Measurements from ENCODE around the gene HDAC7. TPM values are rescaled to one million over a fixed set of nuclear protein-coding genes. Genes with fewer than 3 reads are reported as not detected.

The HDAC7 gene
- total RNA-seq, 1 donor from 2014 or later: 27.1 TPM

- no peak for DNase-seq
Measured at GRCh38 chr12:47777741-47778558, 41.8 kb downstream of the HDAC7 start.

GRCh38 chr12:47777151-47777550, 42.6 kb downstream of the HDAC7 start:
- DNase-seq: no peak

DNA sequence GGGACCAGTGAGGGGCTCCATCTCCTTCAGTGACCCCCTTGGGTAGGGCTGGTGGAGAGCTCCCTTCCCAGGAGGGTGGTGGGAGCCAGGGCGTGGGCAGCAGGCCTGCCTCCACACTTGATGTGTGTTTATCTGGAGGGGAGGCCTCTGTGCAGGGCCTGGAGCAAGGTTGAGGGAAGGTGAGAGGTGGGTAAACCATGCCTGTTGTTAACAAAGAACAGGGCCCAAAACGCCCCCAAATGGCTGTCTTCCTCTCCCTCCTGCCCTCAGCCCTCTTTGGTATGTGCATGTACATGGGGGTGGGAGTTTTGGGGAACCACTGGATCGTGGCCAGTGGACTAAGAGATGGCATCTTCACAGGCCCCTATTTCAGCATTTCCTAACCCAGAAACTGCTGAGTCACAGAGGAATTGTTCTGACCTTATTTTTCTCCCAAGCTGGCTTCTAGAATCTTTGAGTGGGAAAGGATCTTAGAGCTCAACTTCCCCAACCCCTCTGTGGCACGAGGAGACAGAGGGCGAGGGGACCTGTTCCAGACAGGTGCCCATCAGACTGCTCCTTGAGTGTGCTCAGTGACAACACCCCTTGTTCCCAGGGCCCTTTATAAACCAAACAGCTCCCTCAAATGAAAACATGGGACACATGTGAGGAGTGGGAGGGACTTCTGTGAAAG, 43.1 kb downstream of the HDAC7 start:
- no peak for DNase-seq

GRCh38 chr12:47775100-47775911, 44.4 kb downstream of the HDAC7 start:
- DNase-seq: no peak

DNA sequence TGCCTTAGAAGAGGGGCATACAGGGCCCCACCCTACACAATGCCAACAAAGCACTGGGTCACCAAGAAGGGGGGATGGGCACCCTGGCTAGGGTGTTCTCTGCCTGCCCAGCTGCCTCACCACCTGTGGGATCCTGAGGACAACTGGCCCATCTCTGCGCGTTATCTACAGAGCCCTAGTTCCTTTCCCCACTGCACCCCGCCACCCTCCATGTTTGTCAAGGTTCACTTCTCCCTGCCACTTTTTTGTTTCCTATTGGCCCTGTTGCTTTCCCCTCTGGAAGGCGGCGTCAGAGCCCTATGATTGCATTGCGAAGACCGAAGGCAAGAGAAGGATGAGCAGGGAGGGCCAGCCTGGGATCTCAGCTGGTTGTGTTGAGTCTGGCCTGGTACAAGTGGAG, 45.0 kb downstream of the HDAC7 start:
- DNase-seq: no peak

- DNase-seq: no peak
Measured at GRCh38 chr12:47773858-47774580, 45.7 kb downstream of the HDAC7 start.

GRCh38 chr12:47773062-47773857, 46.4 kb downstream of the HDAC7 start, which contains the start of gene SLC48A1:
Gene SLC48A1, plus strand, starts transcription at chr12:47773238. Its CDS starts 67 bp downstream, at chr12:47773305.
- peak; percentile 30 for DNase-seq

- no peak for DNase-seq
Measured at GRCh38 chr12:47772738-47773061, 47.0 kb downstream of the HDAC7 start.

DNA sequence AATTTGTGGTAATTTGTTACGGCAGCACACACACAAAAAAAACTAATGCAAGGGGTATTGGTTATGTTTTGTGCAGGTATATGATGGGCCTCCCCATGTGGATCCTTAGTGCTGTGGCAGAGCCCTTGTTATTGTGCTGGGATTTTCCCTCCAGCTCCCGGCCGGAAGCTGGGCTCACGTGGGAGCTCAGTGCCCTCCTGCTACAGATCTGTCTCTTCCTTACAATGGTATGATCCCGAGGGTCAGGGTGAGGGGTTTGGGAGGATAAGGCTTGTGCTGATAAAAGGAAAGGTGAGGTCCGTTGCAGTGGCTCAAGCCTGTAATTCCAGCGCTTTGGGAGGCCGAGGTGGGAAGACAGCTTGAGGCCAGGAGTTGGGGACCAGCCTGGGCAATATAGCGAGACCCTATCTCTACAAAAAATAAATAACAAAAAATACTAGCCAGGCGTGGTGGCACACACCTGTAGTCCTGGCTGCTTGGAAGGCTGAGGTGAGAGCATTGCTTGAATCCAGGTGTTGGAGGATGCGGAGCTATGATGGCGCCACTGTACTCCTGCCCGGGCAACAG, 47.5 kb downstream of the HDAC7 start:
- DNase-seq: no peak

DNA sequence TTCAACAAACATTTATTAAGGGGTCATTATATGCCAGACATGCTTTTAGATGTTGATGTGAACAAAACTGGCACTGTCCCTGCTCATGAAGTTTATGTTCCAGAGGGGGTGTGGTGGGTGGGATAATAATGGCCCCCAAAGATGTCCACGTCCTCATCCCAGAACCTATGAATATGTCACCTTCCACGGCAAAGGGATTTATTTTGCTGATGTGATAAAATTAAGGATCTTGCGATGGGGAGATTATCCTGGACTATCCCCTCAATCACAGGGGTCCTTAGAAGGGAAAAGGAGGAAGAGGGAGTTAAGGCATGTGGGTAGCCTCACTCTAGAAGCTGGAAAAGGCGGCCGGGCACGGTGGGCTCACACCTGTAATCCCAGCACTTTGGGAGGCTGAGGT, 48.4 kb downstream of the HDAC7 start:
- DNase-seq: no peak

GRCh38 chr12:47770086-47770726, 49.5 kb downstream of the HDAC7 start:
- no peak for DNase-seq

GRCh38 chr12:47769234-47770085, 50.2 kb downstream of the HDAC7 start:
- DNase-seq: no peak

DNA sequence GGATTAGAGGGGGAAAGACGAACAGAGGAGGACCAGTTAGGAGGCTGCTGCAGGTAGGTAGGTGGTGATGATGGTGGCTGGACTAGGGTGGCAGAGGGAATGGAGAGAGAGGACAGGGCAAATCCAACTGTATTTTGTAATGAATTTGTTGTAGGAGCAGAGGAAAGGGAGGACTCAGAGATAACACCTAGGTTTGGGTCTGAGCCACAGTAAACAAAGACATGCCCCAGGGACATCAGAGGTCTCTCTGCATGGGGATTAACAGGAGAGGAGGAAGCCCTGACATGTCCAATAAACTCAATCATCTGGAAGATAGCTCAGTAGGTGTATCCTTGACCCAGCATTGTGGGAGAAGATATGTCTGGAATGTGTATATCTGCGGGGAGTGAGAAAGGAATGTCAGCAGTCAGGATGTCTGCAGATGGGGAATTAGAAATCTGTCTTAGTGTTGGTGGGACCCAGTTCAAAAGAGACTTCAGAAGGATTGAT, 51.3 kb downstream of the HDAC7 start:
- DNase-seq: no peak

DNA sequence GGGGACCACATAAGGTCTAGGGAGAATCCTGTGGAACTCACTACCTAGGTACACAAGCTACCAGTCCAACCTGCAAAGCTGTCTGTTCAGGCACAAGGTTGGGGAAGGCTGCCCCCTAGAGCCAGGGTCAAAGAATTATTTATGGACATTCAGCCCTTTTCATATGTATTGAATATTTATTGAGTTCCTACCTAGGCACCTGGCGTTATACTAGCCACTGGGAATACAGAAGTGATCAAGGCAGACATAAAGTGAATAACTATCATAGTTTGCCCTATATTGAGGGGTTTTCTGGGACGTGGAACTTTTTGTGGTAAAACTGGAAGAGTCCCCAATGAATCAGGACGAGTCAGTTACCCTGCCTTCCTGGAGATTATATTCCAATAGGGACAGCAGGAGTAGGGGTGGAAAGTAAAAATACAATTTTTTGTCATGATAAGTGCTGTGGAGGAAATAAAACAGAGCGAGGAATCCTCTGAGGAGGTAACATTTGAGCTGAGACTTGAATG, 52.4 kb downstream of the HDAC7 start:
- no peak for DNase-seq

DNA sequence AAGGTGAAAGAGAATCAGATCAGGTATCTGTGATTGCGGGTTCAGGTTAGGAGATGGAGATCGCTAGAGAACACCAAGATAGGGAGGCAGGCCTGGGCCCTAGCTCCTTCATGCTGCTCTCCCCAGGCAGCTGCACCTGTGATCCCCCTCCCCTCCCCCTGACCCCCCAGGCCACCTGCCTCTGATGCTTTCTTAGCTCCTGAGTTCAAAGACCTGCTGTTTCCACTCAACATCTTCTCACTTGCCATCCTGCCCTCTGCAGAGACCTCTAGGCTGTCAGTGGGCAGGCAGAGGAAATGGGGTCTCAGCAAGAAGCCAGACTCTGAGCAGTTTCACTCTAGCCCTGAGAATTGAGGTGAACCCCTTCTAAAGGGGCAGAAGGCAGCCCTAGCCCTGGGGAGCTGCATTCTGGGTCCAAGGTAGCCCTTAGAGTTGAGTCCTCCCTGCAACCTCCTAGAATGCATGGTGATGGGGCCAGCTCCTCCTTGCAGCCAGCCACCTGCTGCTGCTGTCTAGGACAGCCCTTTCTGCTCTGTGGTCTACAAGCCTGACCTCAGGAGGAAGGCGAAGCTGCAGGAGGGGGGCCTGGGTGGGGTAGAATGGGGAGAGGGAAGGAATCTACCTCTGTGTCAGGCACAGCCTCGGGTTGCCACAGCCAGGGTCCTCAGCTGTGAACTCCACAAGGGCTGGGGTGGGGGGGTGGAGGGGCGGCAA, 53.0 kb downstream of the HDAC7 start:
- no peak for DNase-seq

DNA sequence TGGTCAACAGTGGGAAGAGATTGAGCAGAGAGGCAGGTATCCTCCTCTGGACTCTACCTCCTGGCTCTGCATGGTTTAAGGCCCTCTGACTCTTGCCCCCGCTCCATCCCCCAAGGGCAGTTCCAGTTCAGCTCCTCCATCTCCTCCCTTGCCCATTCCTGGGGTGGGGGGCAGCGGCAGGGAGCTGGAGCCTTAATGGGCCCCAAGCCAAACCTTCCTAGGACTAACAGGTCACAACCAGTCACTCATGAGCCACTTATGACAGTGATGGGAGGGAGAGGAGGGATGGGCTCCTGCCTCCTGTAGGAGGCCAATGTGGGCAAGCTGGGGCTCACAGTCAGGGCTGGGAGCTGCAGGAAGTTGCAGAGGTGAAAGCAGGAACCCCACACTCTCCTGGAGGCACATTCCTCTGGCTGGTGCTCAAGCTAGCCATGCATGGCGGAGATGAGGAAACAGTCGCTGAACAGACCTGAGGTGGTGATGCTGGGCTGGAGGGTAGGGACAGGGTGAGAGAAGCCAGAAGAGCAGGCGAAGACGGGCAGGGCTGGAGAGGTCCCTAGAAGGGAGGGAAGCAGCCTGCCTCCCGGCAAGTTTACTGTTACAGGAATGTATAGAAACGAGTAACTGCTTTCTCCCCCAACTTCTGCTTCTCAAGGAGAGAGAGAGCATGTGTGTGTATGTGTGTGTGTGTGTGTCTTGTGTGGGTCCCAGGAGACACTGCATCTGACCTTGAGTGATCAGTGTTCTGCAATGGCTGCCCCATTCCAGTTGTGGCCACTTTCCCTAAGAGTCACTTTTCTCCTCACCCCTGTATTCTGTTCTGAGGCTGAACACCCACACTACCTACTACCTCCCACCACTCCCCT, 56.0 kb downstream of the HDAC7 start:
- no peak for DNase-seq

- no peak for DNase-seq
Measured at GRCh38 chr12:47762850-47763465, 56.7 kb downstream of the HDAC7 start.

All from skin of body (tissue), 2 donors.